ENCODE results near the gene ZSWIM2. TPM values are rescaled to one million over a fixed set of nuclear protein-coding genes. Genes with fewer than 3 reads are reported as not detected.
"Not testable (repeated sequence)": the region's sequence is repeated elsewhere in the genome, so short reads cannot be mapped to it uniquely, and the experiment has no call there.

The ZSWIM2 gene
- total and polyA plus RNA-seq, 4 donors, result 0.20 to 0.55 (median 0.24) TPM

- no CpG with 5 or more reads among the region's 1 CpG for WGBS (ENCODE audit: insufficient coverage)
- H3K4me1 ChIP-seq (ENCODE audit: control insufficient read depth, insufficient read depth, low read length); DNase-seq (ENCODE audit: low read depth in 4 of 6, low spot score in 6 of 6); H3K36me3 ChIP-seq (ENCODE audit: control insufficient read depth, insufficient read depth, low read length); H3K9me3 ChIP-seq (ENCODE audit: control insufficient read depth, insufficient read depth, low read length); H3K27ac ChIP-seq (ENCODE audit: low read depth, low read length); H3K4me3 ChIP-seq (ENCODE audit: low read depth, low read length); H3K27me3 ChIP-seq (ENCODE audit: control insufficient read depth, insufficient read depth, low read length): not testable (repeated sequence)
Measured at GRCh38 chr2:186798604-186799003, 50.4 kb downstream of the ZSWIM2 start.

- peaks cover 7% of the 10 kb centered on the region for H3K9me3 ChIP-seq (ENCODE audit: control insufficient read depth, insufficient read depth, low read length)
- no peak overlapping the region for H3K27ac ChIP-seq (ENCODE audit: low read depth, low read length)
- H3K27me3 ChIP-seq (ENCODE audit: control insufficient read depth, insufficient read depth, low read length), result no peaks in the 10 kb centered on the region
- no peak for DNase-seq (ENCODE audit: low read depth in 4 of 6, low spot score in 6 of 6)
- 87% methylated on average over 3 of the region's 4 CpGs for WGBS (ENCODE audit: insufficient coverage)
- H3K4me3 ChIP-seq (ENCODE audit: low read depth, low read length), result no peak overlapping the region
- H3K4me1 ChIP-seq (ENCODE audit: control insufficient read depth, insufficient read depth, low read length), result no peaks in the 10 kb centered on the region
- H3K36me3 ChIP-seq (ENCODE audit: control insufficient read depth, insufficient read depth, low read length), result no peaks in the 10 kb centered on the region
Measured at GRCh38 chr2:186784930-186785329, 64.0 kb downstream of the ZSWIM2 start.

GRCh38 chr2:186783254-186783653, 65.7 kb downstream of the ZSWIM2 start:
- H3K27ac ChIP-seq (ENCODE audit: low read depth, low read length), result no peak overlapping the region

GRCh38 chr2:186780701-186781316, 68.2 kb downstream of the ZSWIM2 start:
- 20% methylated on average over 1 of the region's 4 CpGs for WGBS (ENCODE audit: insufficient coverage)
- Histone ChIP-seq H3K9me3 (ENCODE audit: control insufficient read depth, insufficient read depth, low read length) (peaks cover 6% of the 10 kb centered on the region), H3K36me3 (ENCODE audit: control insufficient read depth, insufficient read depth, low read length) (no peaks in the 10 kb centered on the region), H3K4me1 (ENCODE audit: control insufficient read depth, insufficient read depth, low read length) (no peaks in the 10 kb centered on the region), H3K27me3 (ENCODE audit: control insufficient read depth, insufficient read depth, low read length) (no peaks in the 10 kb centered on the region), H3K27ac (ENCODE audit: low read depth, low read length) (no peak overlapping the region), H3K4me3 (ENCODE audit: low read depth, low read length) (no peak overlapping the region)
- DNase-seq (ENCODE audit: low read depth in 4 of 6, low spot score in 6 of 6), result no peak

More at GRCh38 chr2:186783254-186783653, 65.7 kb downstream of the ZSWIM2 start:
- H3K36me3 ChIP-seq (ENCODE audit: control insufficient read depth, insufficient read depth, low read length), result no peaks in the 10 kb centered on the region
- H3K27me3 ChIP-seq (ENCODE audit: control insufficient read depth, insufficient read depth, low read length), result no peaks in the 10 kb centered on the region
- H3K4me3 ChIP-seq (ENCODE audit: low read depth, low read length), result no peak overlapping the region
- DNase-seq (ENCODE audit: low read depth in 4 of 6, low spot score in 6 of 6), result no peak
- peaks cover 6% of the 10 kb centered on the region for H3K9me3 ChIP-seq (ENCODE audit: control insufficient read depth, insufficient read depth, low read length)
- no peaks in the 10 kb centered on the region for H3K4me1 ChIP-seq (ENCODE audit: control insufficient read depth, insufficient read depth, low read length)

Other genes starting within 250 kb of the ZSWIM2 start
- 100 to 1,000 TPM in 1 of 2 donors, 10 to 100 TPM in 1; 50.0 to 163 TPM for gene FAM171B, start 155.1 kb downstream of the ZSWIM2 start, total RNA-seq
- 10 to 100 TPM; 50.3 to 78.1 TPM for gene FAM171B, start 155.1 kb downstream of the ZSWIM2 start, polyA plus RNA-seq (ENCODE audit: insufficient read length in 2 of 2)

Data from spinal cord (tissue), 10 donors.